NB4 (cell line): Measurements from ENCODE around the gene SAV1.

ENCODE experiments used
- DNase-seq: peaks from one replicate; pipeline ENCODE4 v3.0.0; 2010; ENCODE audit warnings: low read depth
- H3K4me3 ChIP-seq: one replicate; pipeline ENCODE4 v1.5.1; 2011; ENCODE audit warnings: mild to moderate bottlenecking, low read depth, low read length, moderate library complexity
- CTCF ChIP-seq: IDR thresholded peaks from one replicate; pipeline ENCODE4 v1.5.1; 2012; ENCODE audit warnings: low read depth, low read length
- MAX ChIP-seq: IDR thresholded peaks from 2 replicates; pipeline ENCODE4 v1.6.1; 2011; ENCODE audit warnings: low read depth, low read length
- MYC ChIP-seq: IDR thresholded peaks from 2 replicates; pipeline ENCODE4 v1.6.1; 2011; ENCODE audit warnings: low read depth, low read length
- POLR2A ChIP-seq: IDR thresholded peaks from 2 replicates; pipeline ENCODE4 v1.6.1; 2011; ENCODE audit warnings: mild to moderate bottlenecking; ENCODE audit not compliant: insufficient read length; ENCODE audit errors: extremely low read depth

SAV1 gene

GRCh38 chr14:50667996-50668825 lies at the start of gene SAV1:
TSS of gene SAV1 (minus strand) at chr14:50668306. CDS start at chr14:50667967, 339 bp downstream.
- no peak for TF ChIP-seq CTCF
- TF ChIP-seq MAX = peak; percentile 7; the same call in 1 of the 2 replicates
- peak; percentile 43; the same call in 1 of the 2 replicates for TF ChIP-seq MYC
- peak; percentile 92 for TF ChIP-seq POLR2A
- peak; percentile 80 for DNase-seq
- H3K4me3 ChIP-seq = peak within 1 kb of the TSS; percentile 77

- no peak for DNase-seq
- no peak for TF ChIP-seq MAX
- no peak for TF ChIP-seq POLR2A
- no peak for TF ChIP-seq MYC
- TF ChIP-seq CTCF = no peak
- no peak overlapping the region for H3K4me3 ChIP-seq
These were observed 49.7 kb upstream of the SAV1 start for GRCh38 chr14:50717811-50718210.

GRCh38 chr14:50714450-50715073 lies 46.5 kb upstream of the SAV1 start:
- TF ChIP-seq CTCF (peak; percentile 72), POLR2A (no peak), MYC (no peak), MAX (no peak)
- no peak overlapping the region for H3K4me3 ChIP-seq
- DNase-seq = peak; percentile 51

- DNase-seq = no peak
- H3K4me3 ChIP-seq = no peak overlapping the region
- no peak for TF ChIP-seq POLR2A
- no peak for TF ChIP-seq MAX
- no peak for TF ChIP-seq MYC
- no peak for TF ChIP-seq CTCF
These were observed 42.9 kb upstream of the SAV1 start for GRCh38 chr14:50711043-50711442.

- H3K4me3 ChIP-seq = no peak overlapping the region
- no peak for DNase-seq
These were observed 37.0 kb upstream of the SAV1 start for GRCh38 chr14:50705026-50705593.

More at GRCh38 chr14:50705026-50705593, 37.0 kb upstream of the SAV1 start:
- no peak for TF ChIP-seq MYC
- TF ChIP-seq CTCF = no peak
- TF ChIP-seq MAX = no peak
- TF ChIP-seq POLR2A = no peak
